LNCAP (cell line): Measurements from ENCODE around the gene WNK2.

Experiments
- CTCF ChIP-seq: fragments of 450-650 bp; IDR thresholded peaks from 2 replicates; pipeline ENCODE4 v1.5.1; 2017; ENCODE audit warnings: mild to moderate bottlenecking

Gene WNK2

GRCh38 chr9:93212409-93212808 lies 28.5 kb downstream of the WNK2 start:
- TF ChIP-seq CTCF: no peak

GRCh38 chr9:93216073-93216365 lies 32.1 kb downstream of the WNK2 start:
- TF ChIP-seq CTCF: no peak

- TF ChIP-seq CTCF: no peak
Observed at GRCh38 chr9:93217706-93218105, 33.8 kb downstream of the WNK2 start.

GRCh38 chr9:93218161-93218560 lies 34.2 kb downstream of the WNK2 start:
- TF ChIP-seq CTCF: no peak

GRCh38 chr9:93218671-93219420 lies 34.9 kb downstream of the WNK2 start:
- no peak for TF ChIP-seq CTCF

GRCh38 chr9:93219692-93220091 lies 35.8 kb downstream of the WNK2 start:
- TF ChIP-seq CTCF: no peak

GRCh38 chr9:93220627-93221026 lies 36.7 kb downstream of the WNK2 start:
- no peak for TF ChIP-seq CTCF

- TF ChIP-seq CTCF: no peak
Observed at GRCh38 chr9:93221044-93221443, 37.1 kb downstream of the WNK2 start.
